Panc1 (cell line): ENCODE data around the gene C3orf33. TPM values are rescaled to one million over a fixed set of nuclear protein-coding genes. Genes with fewer than 3 reads are reported as not detected.

Experiments used
- ATAC-seq: fragments of 200-7000 bp; cut with Tn5 transposase; 2 replicates; pipeline ENCODE4 v1.9.1; 2020; ENCODE audit warnings: mild to moderate bottlenecking, moderate library complexity
- BruUV-seq: library from RNA; stranded (reverse); fragments of 400-500 nt; replicated peaks from 2 replicates; lab custom pipeline; 2021; lab: Mats Ljungman, UMichigan
- CTCF ChIA-PET: fragments of 300-600 bp; sonication (Branson Sonifier 250); formaldehyde crosslinking; loops from one replicate; lab custom pipeline; 2022; ENCODE audit warnings: antibody characterized with exemption; lab: Charles Lee
- POLR2A ChIA-PET: fragments of 300-600 bp; sonication (Branson Sonifier 250); formaldehyde crosslinking; loops from one replicate; lab custom pipeline; 2022; ENCODE audit warnings: antibody characterized with exemption; lab: Charles Lee
- DNase-seq: peaks from one replicate; pipeline ENCODE4 v3.0.0-alpha.2; 2010; ENCODE audit warnings: low read depth, low spot score
- H3K27ac ChIP-seq: 2 replicates; pipeline ENCODE4 v1.5.1; 2011; ENCODE audit warnings: mild to moderate bottlenecking, low read length, inconsistent platforms
- H3K27me3 ChIP-seq: fragments of 200-500 bp; sonication (Bioruptor generic); 2 replicates; pipeline ENCODE4 v1.6.0; 2014; ENCODE audit warnings: low read length, inconsistent platforms; ENCODE audit not compliant: control insufficient read depth, insufficient read depth
- H3K36me3 ChIP-seq: fragments of 200-500 bp; sonication (Bioruptor generic); 2 replicates; pipeline ENCODE4 v1.5.1; 2014; ENCODE audit warnings: inconsistent platforms, mild to moderate bottlenecking, low read length, moderate library complexity; ENCODE audit not compliant: control insufficient read depth, insufficient read depth
- H3K4me1 ChIP-seq: 2 replicates; pipeline ENCODE4 v1.5.1; 2011; ENCODE audit warnings: inconsistent platforms, mild to moderate bottlenecking, low read length, moderate library complexity; ENCODE audit not compliant: control insufficient read depth, insufficient read depth
- H3K4me3 ChIP-seq, 2 experiments: 2 replicates each; pipeline ENCODE4 v1.5.1; 2011 to 2012; ENCODE audit warnings: low read depth in 2 of 2, low read length in 2 of 2, mild to moderate bottlenecking in 2 of 2, inconsistent platforms in 1 of 2, moderate library complexity in 1 of 2
- H3K9me3 ChIP-seq: fragments of 200-500 bp; sonication (Bioruptor generic); 2 replicates; pipeline ENCODE4 v1.5.1; 2014; ENCODE audit warnings: low read depth, mild to moderate bottlenecking, inconsistent platforms, low read length, moderate library complexity; ENCODE audit not compliant: control insufficient read depth, insufficient read depth
- POLR2AphosphoS5 ChIP-seq: IDR thresholded peaks from 2 replicates; pipeline ENCODE4 v1.6.1; 2012; ENCODE audit warnings: mild to moderate bottlenecking, low read depth, low read length, moderate library complexity
- SIN3A ChIP-seq: IDR thresholded peaks from 2 replicates; pipeline ENCODE4 v1.6.1; 2012; ENCODE audit warnings: low read depth, mild to moderate bottlenecking, low read length, moderate library complexity, borderline replicate concordance; ENCODE audit not compliant: insufficient read depth
- TCF7L2 ChIP-seq: IDR thresholded peaks from 2 replicates; pipeline ENCODE4 v1.6.1; 2011; ENCODE audit warnings: mild to moderate bottlenecking, low read depth, low read length, inconsistent platforms
- in situ Hi-C: cut with HindIII; loops from 2 replicates; pipeline ENCODE4 v1.10.0; 2016; ENCODE audit warnings: low sequenced_read_pairs, low pct_unique_long_range_greater_than_20kb
- intact Hi-C: fragments of 100-400 bp; cut with micrococcal nuclease; formaldehyde crosslinking; loops from one replicate; pipeline ENCODE4 v1.10.0; 2022; ENCODE audit not compliant: unreplicated experiment
- total RNA-seq: library from RNA; stranded (reverse); gene quantifications from one replicate; pipeline ENCODE4 v1.2.1, GENCODE V29; 2021; ENCODE audit not compliant: unreplicated experiment
- TF ChIP-seq, protein P1 (sequence below): fragments of 450-650 bp; IDR thresholded peaks from 2 replicates; pipeline ENCODE4 v1.5.1; 2017; ENCODE audit warnings: mild to moderate bottlenecking
- TF ChIP-seq, protein P2 (sequence below), 2 experiments: IDR thresholded peaks; 2 replicates each; pipeline ENCODE4 v1.6.1; 2011 to 2012; ENCODE audit warnings: low read depth in 2 of 2, control low read depth in 1 of 2, low read length in 1 of 2, mild to moderate bottlenecking in 1 of 2, moderate library complexity in 1 of 2; ENCODE audit not compliant: insufficient read depth in 1 of 2

The C3orf33 gene
- total RNA-seq, 1 experiment from 2014 or later: 3.2 TPM

DNA sequence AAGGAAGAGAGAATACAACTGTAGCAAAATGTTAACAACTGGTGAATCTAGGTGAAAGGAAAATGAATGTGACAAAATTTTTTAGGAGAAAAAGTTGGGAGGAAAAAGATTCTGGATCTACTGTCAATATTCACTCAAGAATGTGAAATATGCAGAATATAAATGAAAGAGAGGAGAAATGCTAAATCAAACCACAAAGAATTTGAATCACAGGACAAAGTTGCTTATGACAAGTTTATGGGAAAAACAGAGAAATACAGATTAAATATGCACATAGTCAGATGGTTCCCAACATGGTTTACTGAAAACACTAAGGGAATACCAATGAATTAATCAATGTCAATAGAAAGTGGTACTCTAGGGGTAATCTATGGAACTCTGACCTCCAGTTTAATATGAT, 27.6 kb downstream of the C3orf33 start:
- no peaks in the 10 kb centered on the region for H3K27me3 ChIP-seq
- intact Hi-C loops: no loop called here
- H3K36me3 ChIP-seq: no peaks in the 10 kb centered on the region
- H3K4me1 ChIP-seq: no peaks in the 10 kb centered on the region
- no TSS peak for BruUV-seq
- H3K4me3 ChIP-seq: no peak overlapping the region
- ATAC-seq (no peak), DNase-seq (no peak)
- in situ Hi-C loops: no loop called here
- no peak overlapping the region for H3K27ac ChIP-seq
- TF ChIP-seq, protein P1, sequence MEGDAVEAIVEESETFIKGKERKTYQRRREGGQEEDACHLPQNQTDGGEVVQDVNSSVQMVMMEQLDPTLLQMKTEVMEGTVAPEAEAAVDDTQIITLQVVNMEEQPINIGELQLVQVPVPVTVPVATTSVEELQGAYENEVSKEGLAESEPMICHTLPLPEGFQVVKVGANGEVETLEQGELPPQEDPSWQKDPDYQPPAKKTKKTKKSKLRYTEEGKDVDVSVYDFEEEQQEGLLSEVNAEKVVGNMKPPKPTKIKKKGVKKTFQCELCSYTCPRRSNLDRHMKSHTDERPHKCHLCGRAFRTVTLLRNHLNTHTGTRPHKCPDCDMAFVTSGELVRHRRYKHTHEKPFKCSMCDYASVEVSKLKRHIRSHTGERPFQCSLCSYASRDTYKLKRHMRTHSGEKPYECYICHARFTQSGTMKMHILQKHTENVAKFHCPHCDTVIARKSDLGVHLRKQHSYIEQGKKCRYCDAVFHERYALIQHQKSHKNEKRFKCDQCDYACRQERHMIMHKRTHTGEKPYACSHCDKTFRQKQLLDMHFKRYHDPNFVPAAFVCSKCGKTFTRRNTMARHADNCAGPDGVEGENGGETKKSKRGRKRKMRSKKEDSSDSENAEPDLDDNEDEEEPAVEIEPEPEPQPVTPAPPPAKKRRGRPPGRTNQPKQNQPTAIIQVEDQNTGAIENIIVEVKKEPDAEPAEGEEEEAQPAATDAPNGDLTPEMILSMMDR: no peak
- TF ChIP-seq, protein P2, sequence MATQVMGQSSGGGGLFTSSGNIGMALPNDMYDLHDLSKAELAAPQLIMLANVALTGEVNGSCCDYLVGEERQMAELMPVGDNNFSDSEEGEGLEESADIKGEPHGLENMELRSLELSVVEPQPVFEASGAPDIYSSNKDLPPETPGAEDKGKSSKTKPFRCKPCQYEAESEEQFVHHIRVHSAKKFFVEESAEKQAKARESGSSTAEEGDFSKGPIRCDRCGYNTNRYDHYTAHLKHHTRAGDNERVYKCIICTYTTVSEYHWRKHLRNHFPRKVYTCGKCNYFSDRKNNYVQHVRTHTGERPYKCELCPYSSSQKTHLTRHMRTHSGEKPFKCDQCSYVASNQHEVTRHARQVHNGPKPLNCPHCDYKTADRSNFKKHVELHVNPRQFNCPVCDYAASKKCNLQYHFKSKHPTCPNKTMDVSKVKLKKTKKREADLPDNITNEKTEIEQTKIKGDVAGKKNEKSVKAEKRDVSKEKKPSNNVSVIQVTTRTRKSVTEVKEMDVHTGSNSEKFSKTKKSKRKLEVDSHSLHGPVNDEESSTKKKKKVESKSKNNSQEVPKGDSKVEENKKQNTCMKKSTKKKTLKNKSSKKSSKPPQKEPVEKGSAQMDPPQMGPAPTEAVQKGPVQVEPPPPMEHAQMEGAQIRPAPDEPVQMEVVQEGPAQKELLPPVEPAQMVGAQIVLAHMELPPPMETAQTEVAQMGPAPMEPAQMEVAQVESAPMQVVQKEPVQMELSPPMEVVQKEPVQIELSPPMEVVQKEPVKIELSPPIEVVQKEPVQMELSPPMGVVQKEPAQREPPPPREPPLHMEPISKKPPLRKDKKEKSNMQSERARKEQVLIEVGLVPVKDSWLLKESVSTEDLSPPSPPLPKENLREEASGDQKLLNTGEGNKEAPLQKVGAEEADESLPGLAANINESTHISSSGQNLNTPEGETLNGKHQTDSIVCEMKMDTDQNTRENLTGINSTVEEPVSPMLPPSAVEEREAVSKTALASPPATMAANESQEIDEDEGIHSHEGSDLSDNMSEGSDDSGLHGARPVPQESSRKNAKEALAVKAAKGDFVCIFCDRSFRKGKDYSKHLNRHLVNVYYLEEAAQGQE (IDR thresholded peaks at IDR 0.05; ENCODE audit: insufficient read depth in 1 of 2, low read depth in 2 of 2, low read length in 1 of 2): no peak
- TF ChIP-seq POLR2AphosphoS5 (no peak), TCF7L2 (no peak), SIN3A (no peak)
- ChIA-PET CTCF (no interaction called here), POLR2A (no interaction called here)
- no peaks in the 10 kb centered on the region for H3K9me3 ChIP-seq

DNA sequence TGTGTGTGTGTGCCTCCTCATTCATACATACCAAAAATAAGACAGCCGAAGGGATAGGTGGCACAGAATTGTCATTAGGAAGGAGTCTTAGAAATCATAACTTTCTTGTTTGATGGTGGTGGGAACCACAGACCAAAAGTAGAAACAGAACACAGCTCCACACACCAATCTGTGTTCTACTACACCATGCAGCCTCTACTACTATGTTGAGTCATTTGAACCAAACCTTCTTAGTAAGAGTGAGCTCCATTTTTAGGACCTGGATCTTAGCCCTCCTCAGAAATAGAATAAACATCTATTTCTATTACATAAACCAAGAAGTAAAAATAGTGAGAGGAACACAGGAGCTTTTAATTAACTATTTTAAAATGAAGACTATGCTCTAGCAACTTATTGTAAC, 33.3 kb downstream of the C3orf33 start:
- H3K27ac ChIP-seq: no peak overlapping the region
- no peaks in the 10 kb centered on the region for H3K9me3 ChIP-seq
- no peak for DNase-seq
- TF ChIP-seq POLR2AphosphoS5 (no peak), SIN3A (no peak), TCF7L2 (no peak)
- TF ChIP-seq, protein P1: no peak
- TF ChIP-seq, protein P2 (IDR thresholded peaks at IDR 0.05; ENCODE audit: insufficient read depth in 1 of 2, low read depth in 2 of 2, low read length in 1 of 2): no peak
- ChIA-PET CTCF (no interaction called here), POLR2A (no interaction called here)
- BruUV-seq: no TSS peak
- no peaks in the 10 kb centered on the region for H3K27me3 ChIP-seq
- no peak for ATAC-seq
- in situ Hi-C loops (no loop called here), intact Hi-C loops (no loop called here)
- H3K4me3 ChIP-seq: no peak overlapping the region
- no peaks in the 10 kb centered on the region for H3K36me3 ChIP-seq
- no peaks in the 10 kb centered on the region for H3K4me1 ChIP-seq
